HepG2 (cell line): ENCODE results near the gene C1orf115. TPM values are rescaled to one million over a fixed set of nuclear protein-coding genes. Genes with fewer than 3 reads are reported as not detected.
A peak's percentile ranks its signal among the peaks of the same experiment; 100 is the strongest.

ENCODE experiments used
- ATAC-seq: fragments of 200-7000 bp; cut with Tn5 transposase; 3 replicates; pipeline ENCODE4 v1.9.1; 2020; ENCODE audit warnings: mild to moderate bottlenecking, moderate library complexity
- BruUV-seq: library from RNA; stranded (reverse); fragments of 400-500 nt; replicated peaks from 2 replicates; lab custom pipeline; 2021; lab: Mats Ljungman, UMichigan
- CTCF ChIA-PET: fragments of 300-600 bp; formaldehyde crosslinking; extraction: SDS; loops from one replicate; lab custom pipeline; 2021; ENCODE audit warnings: low total read pairs, inconsistent platforms, low intra/inter-chr PET ratio; lab: Yijun Ruan, JAX
- POLR2A ChIA-PET: fragments of 350-600 bp; sonication (Branson Sonifier 250); formaldehyde crosslinking; loops from one replicate; lab custom pipeline; 2020; ENCODE audit warnings: antibody characterized with exemption, inconsistent platforms; lab: Yijun Ruan, JAX
- DNase-seq: peaks from one replicate; pipeline ENCODE4 v3.0.0-alpha.2; 2015; ENCODE audit warnings: low spot score
- FAIRE-seq: peaks from 3 replicates; lab custom pipeline; 2011; peaks lifted over from hg19 to GRCh38; lab: Jason Lieb, UNC
- H2AFZ ChIP-seq: one replicate; pipeline ENCODE4 v1.6.1; 2011; ENCODE audit warnings: low read length, inconsistent platforms
- H3K27ac ChIP-seq: fragments of 300-600 bp; 3 replicates; pipeline ENCODE4 v1.8.0; 2011; ENCODE audit warnings: mixed run types, mild to moderate bottlenecking, mixed read lengths, low read length, inconsistent platforms; ENCODE audit not compliant: insufficient read depth; ENCODE audit errors: extremely low read length
- H3K27me3 ChIP-seq, 2 experiments: fragments of 200-600 bp in 1 of 2; 2 replicates in 1 of 2; 3 replicates in 1 of 2; pipeline versions ENCODE4 v1.6.0 to v1.8.0; 2011; ENCODE audit warnings: low read length in 2 of 2, mild to moderate bottlenecking in 2 of 2, moderate library complexity in 2 of 2, inconsistent platforms in 1 of 2; ENCODE audit not compliant: insufficient read depth in 2 of 2, control insufficient read depth in 1 of 2
- H3K36me3 ChIP-seq, 2 experiments: fragments of 200-600 bp in 1 of 2; replicated peaks in 1 of 2; 2 replicates in 1 of 2; 3 replicates in 1 of 2; pipeline versions ENCODE4 v1.5.1 to v1.8.0; 2011; ENCODE audit warnings: low read length in 2 of 2, inconsistent platforms in 1 of 2; ENCODE audit not compliant: insufficient read depth in 2 of 2, control insufficient read depth in 1 of 2
- H3K4me1 ChIP-seq: 2 replicates; pipeline ENCODE4 v1.5.1; 2012; ENCODE audit warnings: low read length, inconsistent platforms; ENCODE audit not compliant: insufficient read depth
- H3K4me2 ChIP-seq: 2 replicates; pipeline ENCODE4 v1.6.0; 2011; ENCODE audit warnings: low read depth, low read length, inconsistent platforms
- H3K4me3 ChIP-seq, 3 experiments: fragments of 200-600 bp in 1 of 3; sonication (generic), shearing (Covaris generic) in 1 of 3; replicated peaks in 1 of 3; 2 replicates each; pipeline ENCODE4 v1.5.1; 2011 to 2016; ENCODE audit warnings: low read length in 3 of 3, inconsistent platforms in 2 of 3, low read depth in 2 of 3, mild to moderate bottlenecking in 2 of 3, control low read depth in 1 of 3, mixed read lengths in 1 of 3; ENCODE audit not compliant: insufficient read depth in 1 of 3
- H3K79me2 ChIP-seq: one replicate; pipeline ENCODE4 v1.6.1; 2011; ENCODE audit warnings: low read length, inconsistent platforms; ENCODE audit not compliant: insufficient read depth
- H3K9ac ChIP-seq: 2 replicates; pipeline ENCODE4 v1.6.0; 2011; ENCODE audit warnings: mild to moderate bottlenecking, low read depth, low read length, inconsistent platforms; ENCODE audit not compliant: insufficient read depth
- H3K9me3 ChIP-seq: 2 replicates; pipeline ENCODE4 v1.5.1; 2012; ENCODE audit warnings: mild to moderate bottlenecking, low read length
- H4K20me1 ChIP-seq: 2 replicates; pipeline ENCODE4 v1.6.0; 2011; ENCODE audit warnings: inconsistent platforms, mild to moderate bottlenecking, low read length, moderate library complexity; ENCODE audit not compliant: insufficient read depth
- FOXA1 ChIP-seq, 2 experiments: fragments of 450-650 bp in 1 of 2; sonication (generic) in 1 of 2; formaldehyde crosslinking in 1 of 2; IDR thresholded peaks; 2 replicates each; pipeline versions ENCODE4 v1.4.0 to v1.6.1; 2016 to 2020; ENCODE audit warnings: missing genetic modification reagents in 1 of 2
- HNF4A ChIP-seq: sonication (generic); formaldehyde crosslinking; IDR thresholded peaks from 2 replicates; pipeline ENCODE4 v1.4.0; 2020; ENCODE audit warnings: missing genetic modification reagents
- KMT2B ChIP-seq: IDR thresholded peaks from 2 replicates; pipeline ENCODE4 v1.6.1; 2016; ENCODE audit warnings: missing genetic modification reagents, missing compliant biosample characterization
- MXI1 ChIP-seq: IDR thresholded peaks from 3 replicates; pipeline ENCODE4 v1.6.1; 2012; ENCODE audit warnings: low read depth, low read length, inconsistent platforms, borderline replicate concordance
- NCOR1 ChIP-seq: fragments of 200-600 bp; sonication (generic); IDR thresholded peaks from 2 replicates; pipeline ENCODE4 v1.7.0; 2017; ENCODE audit warnings: antibody characterized with exemption, low read length, borderline replicate concordance
- PTBP1 ChIP-seq: fragments of 200-400 bp; formaldehyde crosslinking; IDR thresholded peaks from 2 replicates; pipeline ENCODE4 v1.6.1; 2018; ENCODE audit warnings: low read length, low read depth; ENCODE audit not compliant: poor library complexity, severe bottlenecking
- ZNF562 ChIP-seq: sonication (generic); formaldehyde crosslinking; IDR thresholded peaks from 2 replicates; pipeline ENCODE4 v1.8.0; 2022; ENCODE audit warnings: missing genetic modification reagents, borderline replicate concordance
- ZNF605 ChIP-seq: sonication (generic); formaldehyde crosslinking; IDR thresholded peaks from 2 replicates; pipeline ENCODE4 v1.8.0; 2022; ENCODE audit warnings: mild to moderate bottlenecking, missing genetic modification reagents
- WGBS: methylation state at CpG from one replicate; pipeline ENCODE4 v1.1.6; 2017; ENCODE audit warnings: low lambda C conversion rate; 5-methylcytosine and 5-hydroxymethylcytosine counted together
- in situ Hi-C: cut with HindIII; loops from 2 replicates; pipeline ENCODE4 v1.10.0; 2017; ENCODE audit warnings: low pct_unique_long_range_greater_than_20kb; ENCODE audit not compliant: extremely low pct_ligation_motif_present
- intact Hi-C: fragments of 100-400 bp; cut with micrococcal nuclease; formaldehyde crosslinking; loops from one replicate; pipeline ENCODE4 v1.10.0; 2022; ENCODE audit not compliant: unreplicated experiment
- polyA plus RNA-seq, 8 experiments: library from polyadenylated mRNA; depleted of rRNA in 3 of 8; stranded (reverse) in 7 of 8; unstranded in 1 of 8; fragments of >200 nt; fragmentation: Illumina TruSeq in 4 of 8; extraction: Trizol in 4 of 8; gene quantifications; 2 replicates each; pipeline versions ENCODE4 v1.2.1 to v1.2.3, GENCODE V29; 2011 to 2016; ENCODE audit warnings: low read depth in 4 of 8, missing spikeins in 1 of 8, mixed read lengths in 1 of 8; ENCODE audit not compliant: insufficient read depth in 1 of 8
- total RNA-seq, 5 experiments: library from RNA; depleted of rRNA; stranded (reverse); fragments of >200 nt; fragmentation: Illumina TruSeq; extraction: Trizol; gene quantifications; 2 replicates each; pipeline ENCODE4 v1.2.3, GENCODE V29; 2016; ENCODE audit warnings: low read depth in 1 of 5
- TF ChIP-seq, protein P1 (sequence below): IDR thresholded peaks from 2 replicates; pipeline ENCODE4 v1.6.1; 2016; ENCODE audit warnings: missing compliant biosample characterization, missing genetic modification reagents, borderline replicate concordance
- TF ChIP-seq, protein P2 (sequence below): sonication (generic); formaldehyde crosslinking; IDR thresholded peaks from 2 replicates; pipeline ENCODE4 v1.9.0; 2022; ENCODE audit warnings: missing genetic modification reagents, mild to moderate bottlenecking, borderline replicate concordance
- TF ChIP-seq, protein P3 (sequence below): sonication (generic); formaldehyde crosslinking; IDR thresholded peaks from 2 replicates; pipeline ENCODE4 v1.4.0; 2020; ENCODE audit warnings: missing genetic modification reagents, borderline replicate concordance
- TF ChIP-seq, protein P4 (sequence below): sonication (generic); formaldehyde crosslinking; IDR thresholded peaks from 2 replicates; pipeline ENCODE4 v1.4.0; 2020; ENCODE audit warnings: mild to moderate bottlenecking, missing genetic modification reagents
- TF ChIP-seq, protein P5 (sequence below): sonication (generic); formaldehyde crosslinking; IDR thresholded peaks from 2 replicates; pipeline ENCODE4 v1.8.1; 2023; ENCODE audit warnings: mild to moderate bottlenecking, missing genetic modification reagents

Gene C1orf115
- total and polyA plus RNA-seq, 2 of the 13 experiments (the other 11 are each of a cell fraction or from before 2014, with no cell fraction given) = 25.2 to 85.9 TPM

DNA sequence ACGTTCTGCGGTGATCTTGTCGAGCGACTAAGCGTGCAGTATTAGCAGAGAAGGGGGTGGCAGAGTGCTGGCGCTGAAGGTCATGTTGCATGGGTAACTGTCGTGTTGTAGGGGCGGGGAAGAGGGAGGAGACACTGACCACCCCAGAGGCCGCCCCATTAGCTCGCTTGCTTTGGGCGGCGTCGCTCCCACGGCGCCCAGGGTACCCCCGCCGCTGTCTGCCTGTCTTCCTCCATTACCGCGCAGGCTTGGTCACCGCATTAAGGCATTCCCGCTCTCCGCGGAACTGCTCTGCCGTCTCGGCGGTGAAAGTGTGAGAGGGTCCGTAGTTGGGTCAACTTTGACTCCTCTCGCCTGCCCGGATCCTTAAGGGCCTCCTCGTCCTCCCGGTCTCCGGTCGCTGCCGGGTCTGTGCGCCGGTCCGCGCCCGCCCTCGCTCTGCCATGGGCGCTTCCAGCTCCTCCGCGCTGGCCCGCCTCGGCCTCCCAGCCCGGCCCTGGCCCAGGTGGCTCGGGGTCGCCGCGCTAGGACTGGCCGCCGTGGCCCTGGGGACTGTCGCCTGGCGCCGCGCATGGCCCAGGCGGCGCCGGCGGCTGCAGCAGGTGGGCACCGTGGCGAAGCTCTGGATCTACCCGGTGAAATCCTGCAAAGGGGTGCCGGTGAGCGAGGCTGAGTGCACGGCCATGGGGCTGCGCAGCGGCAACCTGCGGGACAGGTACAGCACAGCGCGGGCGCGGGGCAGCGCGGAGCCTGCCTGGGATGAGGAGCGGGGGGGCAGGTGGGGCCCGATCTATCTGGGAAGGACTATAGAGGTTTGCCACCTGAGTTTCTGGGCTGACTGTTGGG, 58.1 kb downstream of the C1orf115 start, which contains the start of gene MTARC2:
TSS of gene MTARC2 (plus strand) at position 234 of the 846 bp plus-strand sequence. CDS start at position 444, 210 bp downstream.
- DNase-seq (peak; percentile 83), FAIRE-seq (peak; percentile 55), ATAC-seq (peak; percentile 93)
- Histone ChIP-seq H3K4me1 (peaks cover 57% of the 10 kb centered on the region), H3K36me3 (no peaks in the 10 kb centered on the region), H3K27me3 (peaks cover 0 to 16% of the 10 kb centered on the region in 2 experiments; a peak in 3 of 5 replicates), H3K9ac (peak within 1 kb of the TSS; percentile 76), H3K79me2 (peaks cover 23% of the 10 kb centered on the region), H3K27ac (peak within 1 kb of the TSS; percentile 68), H3K9me3 (no peaks in the 10 kb centered on the region), H3K4me3 (peak within 1 kb of the TSS; percentile 65 to 87 (median 79)), H3K4me2 (peak within 1 kb of the TSS; percentile 95), H4K20me1 (no peaks in the 10 kb centered on the region), H2AFZ (peak within 1 kb of the TSS; percentile 83)
- ChIA-PET CTCF (interaction anchor here (1.4 kb wide), 1 partner anchor 15 kb away, joined by 5 read pairs; no protein-coding TSS in a partner anchor), POLR2A (interaction anchor here (0.6 to 4.5 kb wide), 13 partner anchors 10 to 659 kb away, joined by 3 to 59 read pairs (median 4); partner anchors contain the start of genes BPNT1 and MTARC1)
- intact Hi-C loops = loop anchor here (1.0 to 2.0 kb wide), 3 partner anchors 15 to 58 kb away; partner anchors contain the start of gene C1orf115
- BruUV-seq = no TSS peak
- in situ Hi-C loops = no loop called here
- WGBS = 0% methylated on average over 14 of the region's 77 CpGs
- TF ChIP-seq KMT2B (CRISPR knock-in tag) = peak; percentile 71; the same call in 1 of the 2 replicates
- TF ChIP-seq, protein P1, sequence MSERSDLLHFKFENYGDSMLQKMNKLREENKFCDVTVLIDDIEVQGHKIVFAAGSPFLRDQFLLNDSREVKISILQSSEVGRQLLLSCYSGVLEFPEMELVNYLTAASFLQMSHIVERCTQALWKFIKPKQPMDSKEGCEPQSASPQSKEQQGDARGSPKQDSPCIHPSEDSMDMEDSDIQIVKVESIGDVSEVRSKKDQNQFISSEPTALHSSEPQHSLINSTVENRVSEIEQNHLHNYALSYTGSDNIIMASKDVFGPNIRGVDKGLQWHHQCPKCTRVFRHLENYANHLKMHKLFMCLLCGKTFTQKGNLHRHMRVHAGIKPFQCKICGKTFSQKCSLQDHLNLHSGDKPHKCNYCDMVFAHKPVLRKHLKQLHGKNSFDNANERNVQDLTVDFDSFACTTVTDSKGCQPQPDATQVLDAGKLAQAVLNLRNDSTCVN (CRISPR knock-in tag) = no peak
- TF ChIP-seq, protein P2, sequence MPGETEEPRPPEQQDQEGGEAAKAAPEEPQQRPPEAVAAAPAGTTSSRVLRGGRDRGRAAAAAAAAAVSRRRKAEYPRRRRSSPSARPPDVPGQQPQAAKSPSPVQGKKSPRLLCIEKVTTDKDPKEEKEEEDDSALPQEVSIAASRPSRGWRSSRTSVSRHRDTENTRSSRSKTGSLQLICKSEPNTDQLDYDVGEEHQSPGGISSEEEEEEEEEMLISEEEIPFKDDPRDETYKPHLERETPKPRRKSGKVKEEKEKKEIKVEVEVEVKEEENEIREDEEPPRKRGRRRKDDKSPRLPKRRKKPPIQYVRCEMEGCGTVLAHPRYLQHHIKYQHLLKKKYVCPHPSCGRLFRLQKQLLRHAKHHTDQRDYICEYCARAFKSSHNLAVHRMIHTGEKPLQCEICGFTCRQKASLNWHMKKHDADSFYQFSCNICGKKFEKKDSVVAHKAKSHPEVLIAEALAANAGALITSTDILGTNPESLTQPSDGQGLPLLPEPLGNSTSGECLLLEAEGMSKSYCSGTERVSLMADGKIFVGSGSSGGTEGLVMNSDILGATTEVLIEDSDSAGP = peak; percentile 78
- TF ChIP-seq MXI1 = peak; percentile 67; the same call in 1 of the 3 replicates
- TF ChIP-seq, protein P3, sequence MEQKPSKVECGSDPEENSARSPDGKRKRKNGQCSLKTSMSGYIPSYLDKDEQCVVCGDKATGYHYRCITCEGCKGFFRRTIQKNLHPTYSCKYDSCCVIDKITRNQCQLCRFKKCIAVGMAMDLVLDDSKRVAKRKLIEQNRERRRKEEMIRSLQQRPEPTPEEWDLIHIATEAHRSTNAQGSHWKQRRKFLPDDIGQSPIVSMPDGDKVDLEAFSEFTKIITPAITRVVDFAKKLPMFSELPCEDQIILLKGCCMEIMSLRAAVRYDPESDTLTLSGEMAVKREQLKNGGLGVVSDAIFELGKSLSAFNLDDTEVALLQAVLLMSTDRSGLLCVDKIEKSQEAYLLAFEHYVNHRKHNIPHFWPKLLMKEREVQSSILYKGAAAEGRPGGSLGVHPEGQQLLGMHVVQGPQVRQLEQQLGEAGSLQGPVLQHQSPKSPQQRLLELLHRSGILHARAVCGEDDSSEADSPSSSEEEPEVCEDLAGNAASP (CRISPR knock-in tag) = no peak
- TF ChIP-seq, protein P4, sequence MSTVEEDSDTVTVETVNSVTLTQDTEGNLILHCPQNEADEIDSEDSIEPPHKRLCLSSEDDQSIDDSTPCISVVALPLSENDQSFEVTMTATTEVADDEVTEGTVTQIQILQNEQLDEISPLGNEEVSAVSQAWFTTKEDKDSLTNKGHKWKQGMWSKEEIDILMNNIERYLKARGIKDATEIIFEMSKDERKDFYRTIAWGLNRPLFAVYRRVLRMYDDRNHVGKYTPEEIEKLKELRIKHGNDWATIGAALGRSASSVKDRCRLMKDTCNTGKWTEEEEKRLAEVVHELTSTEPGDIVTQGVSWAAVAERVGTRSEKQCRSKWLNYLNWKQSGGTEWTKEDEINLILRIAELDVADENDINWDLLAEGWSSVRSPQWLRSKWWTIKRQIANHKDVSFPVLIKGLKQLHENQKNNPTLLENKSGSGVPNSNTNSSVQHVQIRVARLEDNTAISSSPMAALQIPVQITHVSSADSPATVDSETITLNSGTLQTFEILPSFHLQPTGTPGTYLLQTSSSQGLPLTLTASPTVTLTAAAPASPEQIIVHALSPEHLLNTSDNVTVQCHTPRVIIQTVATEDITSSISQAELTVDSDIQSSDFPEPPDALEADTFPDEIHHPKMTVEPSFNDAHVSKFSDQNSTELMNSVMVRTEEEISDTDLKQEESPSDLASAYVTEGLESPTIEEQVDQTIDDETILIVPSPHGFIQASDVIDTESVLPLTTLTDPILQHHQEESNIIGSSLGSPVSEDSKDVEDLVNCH (CRISPR knock-in tag) = no peak
- TF ChIP-seq ZNF562 (CRISPR knock-in tag) = peak; percentile 47; the same call in 1 of the 2 replicates
- TF ChIP-seq, protein P5, sequence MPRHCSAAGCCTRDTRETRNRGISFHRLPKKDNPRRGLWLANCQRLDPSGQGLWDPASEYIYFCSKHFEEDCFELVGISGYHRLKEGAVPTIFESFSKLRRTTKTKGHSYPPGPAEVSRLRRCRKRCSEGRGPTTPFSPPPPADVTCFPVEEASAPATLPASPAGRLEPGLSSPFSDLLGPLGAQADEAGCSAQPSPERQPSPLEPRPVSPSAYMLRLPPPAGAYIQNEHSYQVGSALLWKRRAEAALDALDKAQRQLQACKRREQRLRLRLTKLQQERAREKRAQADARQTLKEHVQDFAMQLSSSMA (CRISPR knock-in tag) = no peak
- TF ChIP-seq ZNF605 (CRISPR knock-in tag) = peak; percentile 70
- TF ChIP-seq HNF4A = peak; percentile 51
- no peak for TF ChIP-seq FOXA1 (IDR thresholded peaks at IDR 0.05)
- TF ChIP-seq FOXA1 (CRISPR knock-in tag; IDR thresholded peaks at IDR 0.05) = peak; percentile 37
- TF ChIP-seq PTBP1 = no peak
- TF ChIP-seq NCOR1 = no peak; the same call in 1 of the 2 replicates
